Activated T-cell treated with anti-CD3 and anti-CD28 coated beads, Interleukin-2, amount 50 U/mL, for 4 hours (primary cell): ENCODE results near the gene LMOD1. TPM values are rescaled to one million over a fixed set of nuclear protein-coding genes. Genes with fewer than 3 reads are reported as not detected.
A peak's percentile ranks its signal among the peaks of the same experiment; 100 is the strongest.

Experiments used
- ATAC-seq, 2 donors: fragments of 200-7000 bp; cut with Tn5 transposase; one replicate each; pipeline ENCODE4 v1.10.0; 2021
- DNase-seq: peaks from one replicate; pipeline ENCODE4 v3.0.0-alpha.2; 2020
- H3K27me3 Mint-ChIP-seq: one replicate; pipeline ENCODE4 v1.8.0; 2021; ENCODE audit warnings: low read depth, mixed read lengths
- H3K36me3 Mint-ChIP-seq: one replicate; pipeline ENCODE4 v1.8.0; 2022; ENCODE audit warnings: mixed read lengths; ENCODE audit not compliant: insufficient read depth
- H3K4me1 Mint-ChIP-seq: one replicate; pipeline ENCODE4 v1.8.0; 2021; ENCODE audit warnings: low read depth, mixed read lengths
- H3K4me3 Mint-ChIP-seq: one replicate; pipeline ENCODE4 v1.8.0; 2021; ENCODE audit warnings: mild to moderate bottlenecking, moderate library complexity, mixed read lengths
- H3K9me3 Mint-ChIP-seq: one replicate; pipeline ENCODE4 v1.8.0; 2021; ENCODE audit warnings: mixed read lengths
- total RNA-seq, 3 donors: library from RNA; stranded (reverse); gene quantifications; one replicate each; pipeline ENCODE4 v1.2.1, GENCODE V29; 2021

Gene LMOD1
- under 1 TPM in 2 of 3 donors, not detected in 1; 0.08 to 0.14 TPM for total RNA-seq

GRCh38 chr1:201946224-201946908, at the start of gene LMOD1:
Gene LMOD1, minus strand, starts transcription at chr1:201946548. Its CDS starts 208 bp downstream, at chr1:201946340.
- Mint-ChIP-seq H3K9me3 (no peaks in the 10 kb centered on the region), H3K27me3 (peaks cover 50% of the 10 kb centered on the region), H3K36me3 (no peaks in the 10 kb centered on the region), H3K4me1 (peaks cover 7% of the 10 kb centered on the region), H3K4me3 (peak within 1 kb of the TSS; percentile 60)
- DNase-seq, result no peak
- peak; percentile 46 to 70 for ATAC-seq

GRCh38 chr1:201990427-201990826, 44.1 kb upstream of the LMOD1 start:
- Mint-ChIP-seq H3K27me3 (no peaks in the 10 kb centered on the region), H3K4me1 (peaks cover 3% of the 10 kb centered on the region), H3K9me3 (no peaks in the 10 kb centered on the region), H3K36me3 (peaks cover 25% of the 10 kb centered on the region), H3K4me3 (no peak overlapping the region)
- DNase-seq, result no peak
- ATAC-seq, result no peak

GRCh38 chr1:201989354-201990128, 43.2 kb upstream of the LMOD1 start:
- Mint-ChIP-seq H3K36me3 (peaks cover 25% of the 10 kb centered on the region), H3K4me3 (no peak overlapping the region), H3K9me3 (no peaks in the 10 kb centered on the region), H3K27me3 (no peaks in the 10 kb centered on the region), H3K4me1 (peaks cover 3% of the 10 kb centered on the region)
- ATAC-seq (no peak), DNase-seq (no peak)

- no peak for ATAC-seq
- Mint-ChIP-seq H3K9me3 (no peaks in the 10 kb centered on the region), H3K36me3 (peaks cover 18% of the 10 kb centered on the region), H3K27me3 (no peaks in the 10 kb centered on the region), H3K4me1 (peaks cover 11% of the 10 kb centered on the region), H3K4me3 (no peak overlapping the region)
- DNase-seq, result no peak
Measured at GRCh38 chr1:201988601-201989000, 42.3 kb upstream of the LMOD1 start.

- ATAC-seq (no peak), DNase-seq (no peak)
- Mint-ChIP-seq H3K4me3 (no peak overlapping the region), H3K27me3 (no peaks in the 10 kb centered on the region), H3K9me3 (no peaks in the 10 kb centered on the region), H3K4me1 (peaks cover 24% of the 10 kb centered on the region), H3K36me3 (peaks cover 9% of the 10 kb centered on the region)
Measured at GRCh38 chr1:201985355-201985754, 39.0 kb upstream of the LMOD1 start.

- peaks cover 24% of the 10 kb centered on the region for H3K4me1 Mint-ChIP-seq
- H3K4me3 Mint-ChIP-seq, result peak overlapping the region; percentile 19
- no peaks in the 10 kb centered on the region for H3K27me3 Mint-ChIP-seq
- H3K36me3 Mint-ChIP-seq, result peaks cover 7% of the 10 kb centered on the region
- DNase-seq (no peak), ATAC-seq (no peak)
- no peaks in the 10 kb centered on the region for H3K9me3 Mint-ChIP-seq
Measured at GRCh38 chr1:201984446-201984845, 38.1 kb upstream of the LMOD1 start.

GRCh38 chr1:201983380-201983805, 37.0 kb upstream of the LMOD1 start:
- Mint-ChIP-seq H3K4me3 (peak overlapping the region; percentile 98), H3K27me3 (no peaks in the 10 kb centered on the region), H3K36me3 (peaks cover 3% of the 10 kb centered on the region), H3K9me3 (no peaks in the 10 kb centered on the region), H3K4me1 (peaks cover 24% of the 10 kb centered on the region)
- no peak for DNase-seq
- ATAC-seq, result no peak

GRCh38 chr1:201982623-201983379, 36.5 kb upstream of the LMOD1 start, which contains the start of gene RNPEP:
Gene RNPEP, plus strand, starts transcription at chr1:201982648. Its CDS starts 19 bp downstream, at chr1:201982667.
- H3K4me1 Mint-ChIP-seq, result peaks cover 24% of the 10 kb centered on the region
- peak within 1 kb of the TSS; percentile 98 for H3K4me3 Mint-ChIP-seq
- H3K27me3 Mint-ChIP-seq, result no peaks in the 10 kb centered on the region
- DNase-seq (peak; percentile 34), ATAC-seq (peak; percentile 79 to 82)
- no peaks in the 10 kb centered on the region for H3K9me3 Mint-ChIP-seq
- peaks cover 3% of the 10 kb centered on the region for H3K36me3 Mint-ChIP-seq

GRCh38 chr1:201982082-201982622, 35.8 kb upstream of the LMOD1 start:
- Mint-ChIP-seq H3K36me3 (peaks cover 3% of the 10 kb centered on the region), H3K27me3 (no peaks in the 10 kb centered on the region), H3K4me3 (peak overlapping the region; percentile 91), H3K9me3 (no peaks in the 10 kb centered on the region), H3K4me1 (peaks cover 24% of the 10 kb centered on the region)
- peak in 1 of 2 donors; percentile 83 for ATAC-seq
- peak; percentile 65 for DNase-seq

GRCh38 chr1:201970334-201971159, 24.2 kb upstream of the LMOD1 start:
- H3K4me3 Mint-ChIP-seq, result no peak overlapping the region
- peaks cover 26% of the 10 kb centered on the region for H3K36me3 Mint-ChIP-seq
- H3K4me1 Mint-ChIP-seq, result no peaks in the 10 kb centered on the region
- no peaks in the 10 kb centered on the region for H3K9me3 Mint-ChIP-seq
- no peaks in the 10 kb centered on the region for H3K27me3 Mint-ChIP-seq
- ATAC-seq (no peak), DNase-seq (no peak)

GRCh38 chr1:201968202-201968925, 22.0 kb upstream of the LMOD1 start:
- ATAC-seq (no peak), DNase-seq (no peak)
- Mint-ChIP-seq H3K4me3 (no peak overlapping the region), H3K4me1 (no peaks in the 10 kb centered on the region), H3K9me3 (no peaks in the 10 kb centered on the region), H3K36me3 (peaks cover 33% of the 10 kb centered on the region), H3K27me3 (no peaks in the 10 kb centered on the region)

- Mint-ChIP-seq H3K27me3 (no peaks in the 10 kb centered on the region), H3K36me3 (peaks cover 43% of the 10 kb centered on the region), H3K4me1 (no peaks in the 10 kb centered on the region), H3K4me3 (no peak overlapping the region), H3K9me3 (no peaks in the 10 kb centered on the region)
- ATAC-seq (no peak), DNase-seq (no peak)
Measured at GRCh38 chr1:201966171-201966570, 19.8 kb upstream of the LMOD1 start.

GRCh38 chr1:201964261-201964660, 17.9 kb upstream of the LMOD1 start:
- Mint-ChIP-seq H3K27me3 (no peaks in the 10 kb centered on the region), H3K36me3 (peaks cover 32% of the 10 kb centered on the region), H3K9me3 (no peaks in the 10 kb centered on the region), H3K4me1 (no peaks in the 10 kb centered on the region), H3K4me3 (no peak overlapping the region)
- ATAC-seq (no peak), DNase-seq (no peak)
